ENCODE data around the gene PHYKPL. TPM values are rescaled to one million over a fixed set of nuclear protein-coding genes. Genes with fewer than 3 reads are reported as not detected.
A peak's percentile ranks its signal among the peaks of the same experiment; 100 is the strongest.

Gene PHYKPL
- total and polyA plus RNA-seq, 2 of the 8 experiments (the other 6 are each of a cell fraction or from before 2014, with no cell fraction given), result 25.1 to 32.1 TPM

- TF ChIP-seq RBBP5 (IDR thresholded peaks at IDR 0.05; ENCODE audit: borderline replicate concordance, low read depth, low read length), result peak; percentile 40; the same call in 1 of the 2 replicates
- TF ChIP-seq RAD21 (IDR thresholded peaks at IDR 0.05 in 1 of 2, conservative IDR thresholded peaks at IDR 0.05 in 1 of 2; ENCODE audit: low read depth in 2 of 2, low read length in 2 of 2), result no peak; a peak in 1 of 4 replicates
- no peak for TF ChIP-seq CEBPB (IDR thresholded peaks at IDR 0.05; ENCODE audit: low read depth, low read length)
- peak; percentile 44 for TF ChIP-seq TBP (IDR thresholded peaks at IDR 0.05; ENCODE audit: low read depth, low read length)
- no peak for TF ChIP-seq NRF1 (IDR thresholded peaks at IDR 0.05; ENCODE audit: low read depth, low read length)
- peak; percentile 84 for TF ChIP-seq PHF8 (conservative IDR thresholded peaks at IDR 0.05; ENCODE audit: low read depth, low read length)
- no peak for TF ChIP-seq GTF2F1 (IDR thresholded peaks at IDR 0.05; ENCODE audit: borderline replicate concordance, low read depth, low read length)
- peak in 1 of 2 experiments; percentile 50; a peak in 1 of 4 replicates for TF ChIP-seq SIN3A (conservative IDR thresholded peaks at IDR 0.05 in 1 of 2, IDR thresholded peaks at IDR 0.05 in 1 of 2; ENCODE audit: low read depth in 1 of 2, low read length in 2 of 2)
- peak in 1 of 2 experiments; percentile 72; a peak in 2 of 3 replicates for TF ChIP-seq POLR2A (IDR thresholded peaks at IDR 0.05; ENCODE audit: control extremely low read depth in 1 of 2, low read depth in 2 of 2, low read length in 2 of 2)
- no peak for TF ChIP-seq POLR2AphosphoS5 (IDR thresholded peaks at IDR 0.05; ENCODE audit: low read depth, low read length)
- 0 out of 2 replicates have a peak, but pooled peaks have one; percentile 41 for TF ChIP-seq E2F6 (IDR thresholded peaks at IDR 0.05)
- no peak for TF ChIP-seq RNF2 (IDR thresholded peaks at IDR 0.05; ENCODE audit: borderline replicate concordance, low read depth, low read length, missing control alignments, poor library complexity, severe bottlenecking)
- TF ChIP-seq TAF7 (optimal IDR thresholded peaks at IDR 0.05; ENCODE audit: borderline replicate concordance, low read depth, low read length), result peak; percentile 58
- no peak for TF ChIP-seq JUN (IDR thresholded peaks at IDR 0.05; ENCODE audit: low read depth, low read length)
- TF ChIP-seq BACH1 (IDR thresholded peaks at IDR 0.05; ENCODE audit: low read length), result no peak
Measured at GRCh38 chr5:178232124-178232919, at the start of gene PHYKPL (continued).
